ENCODE results near the gene AUTS2.

- TF ChIP-seq, protein P1, sequence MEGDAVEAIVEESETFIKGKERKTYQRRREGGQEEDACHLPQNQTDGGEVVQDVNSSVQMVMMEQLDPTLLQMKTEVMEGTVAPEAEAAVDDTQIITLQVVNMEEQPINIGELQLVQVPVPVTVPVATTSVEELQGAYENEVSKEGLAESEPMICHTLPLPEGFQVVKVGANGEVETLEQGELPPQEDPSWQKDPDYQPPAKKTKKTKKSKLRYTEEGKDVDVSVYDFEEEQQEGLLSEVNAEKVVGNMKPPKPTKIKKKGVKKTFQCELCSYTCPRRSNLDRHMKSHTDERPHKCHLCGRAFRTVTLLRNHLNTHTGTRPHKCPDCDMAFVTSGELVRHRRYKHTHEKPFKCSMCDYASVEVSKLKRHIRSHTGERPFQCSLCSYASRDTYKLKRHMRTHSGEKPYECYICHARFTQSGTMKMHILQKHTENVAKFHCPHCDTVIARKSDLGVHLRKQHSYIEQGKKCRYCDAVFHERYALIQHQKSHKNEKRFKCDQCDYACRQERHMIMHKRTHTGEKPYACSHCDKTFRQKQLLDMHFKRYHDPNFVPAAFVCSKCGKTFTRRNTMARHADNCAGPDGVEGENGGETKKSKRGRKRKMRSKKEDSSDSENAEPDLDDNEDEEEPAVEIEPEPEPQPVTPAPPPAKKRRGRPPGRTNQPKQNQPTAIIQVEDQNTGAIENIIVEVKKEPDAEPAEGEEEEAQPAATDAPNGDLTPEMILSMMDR (IDR thresholded peaks at IDR 0.05), result no peak
- TF ChIP-seq POLR2AphosphoS5 (IDR thresholded peaks at IDR 0.05; ENCODE audit: insufficient read depth in 1 of 2, low read depth in 1 of 2), result no peak
These were observed 7.3 kb downstream of the AUTS2 start for GRCh38 chr7:69605546-69605945.

Data from vagina (tissue), 2 donors.